Measurements from ENCODE around the gene MAGOHB.

DNA sequence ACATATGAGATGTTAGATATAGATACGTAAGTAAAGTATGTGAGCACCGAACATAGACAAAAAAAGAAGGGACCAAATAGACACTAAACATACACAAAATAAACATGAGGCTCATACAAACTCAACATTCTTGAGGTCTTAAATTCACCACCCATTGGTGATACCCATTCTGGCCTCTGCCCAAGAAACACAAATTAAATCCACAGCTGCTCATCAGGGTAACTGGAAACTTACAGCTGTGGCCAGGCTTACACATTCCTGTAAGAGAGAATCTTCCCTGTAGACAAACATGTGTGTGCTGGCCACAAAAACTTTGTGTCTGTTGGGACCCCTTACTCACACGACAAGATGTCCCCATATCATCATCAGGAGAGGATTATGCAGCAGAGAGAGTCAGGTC is 22.4 kb downstream of the MAGOHB start:
- TF ChIP-seq CTCF (IDR thresholded peaks at IDR 0.05) (no peak), POLR2AphosphoS5 (IDR thresholded peaks at IDR 0.05) (no peak), POLR2A (IDR thresholded peaks at IDR 0.05) (no peak), EP300 (IDR thresholded peaks at IDR 0.05) (no peak)

All from gastroesophageal sphincter (tissue), 3 donors.